Endothelial cell of umbilical vein (primary cell): ENCODE results near the gene SIRPB1. TPM values are rescaled to one million over a fixed set of nuclear protein-coding genes. Genes with fewer than 3 reads are reported as not detected.

ENCODE experiments used
- BruUV-seq: library from RNA; stranded (reverse); fragments of 400-500 nt; replicated peaks from 2 replicates; lab custom pipeline; 2021; lab: Mats Ljungman, UMichigan
- CTCF ChIA-PET: fragments of 300-600, 350-600 bp; sonication (Branson Sonifier 250); formaldehyde crosslinking; loops from one replicate; lab custom pipeline; 2021; ENCODE audit warnings: antibody characterized with exemption, inconsistent platforms; lab: Charles Lee
- POLR2A ChIA-PET: fragments of 300-600, 350-600 bp; sonication (Branson Sonifier 250); formaldehyde crosslinking; loops from one replicate; lab custom pipeline; 2021; ENCODE audit warnings: antibody characterized with exemption, inconsistent platforms; lab: Charles Lee
- DNase-seq: peaks from one replicate; pipeline ENCODE4 v3.0.0-alpha.2; 2011; ENCODE audit warnings: low read depth, low spot score
- FAIRE-seq: peaks from 2 replicates; lab custom pipeline; 2011; peaks lifted over from hg19 to GRCh38; lab: Jason Lieb, UNC
- H2AFZ ChIP-seq: 2 replicates; pipeline ENCODE4 v1.6.0; 2012; ENCODE audit warnings: low read depth, low read length, control low read depth, inconsistent platforms
- H3K27ac ChIP-seq: 2 replicates; pipeline ENCODE4 v1.5.1; 2011; ENCODE audit warnings: low read depth, mild to moderate bottlenecking, control low read depth, low read length, moderate library complexity; ENCODE audit not compliant: insufficient read depth
- H3K27me3 ChIP-seq, 2 experiments: 2 replicates each; pipeline versions ENCODE4 v1.6.0 to v1.6.1; 2011; ENCODE audit warnings: low read length in 2 of 2, mixed read lengths in 1 of 2; ENCODE audit not compliant: control insufficient read depth in 2 of 2, insufficient read depth in 2 of 2
- H3K36me3 ChIP-seq, 2 experiments: 2 replicates in 1 of 2; 3 replicates in 1 of 2; pipeline ENCODE4 v1.5.1; 2011; ENCODE audit warnings: low read length in 2 of 2, mild to moderate bottlenecking in 1 of 2, moderate library complexity in 1 of 2; ENCODE audit not compliant: control insufficient read depth in 2 of 2, insufficient read depth in 2 of 2; ENCODE audit errors: extremely low read depth in 1 of 2
- H3K4me1 ChIP-seq: 3 replicates; pipeline ENCODE4 v1.5.1; 2011; ENCODE audit warnings: mild to moderate bottlenecking, low read length; ENCODE audit not compliant: control insufficient read depth, insufficient read depth; ENCODE audit errors: extremely low read depth
- H3K4me2 ChIP-seq: 2 replicates; pipeline ENCODE4 v1.6.1; 2011; ENCODE audit warnings: low read length, control low read depth, mixed read lengths; ENCODE audit not compliant: insufficient read depth
- H3K4me3 ChIP-seq, 3 experiments: fragments of 200-600 bp in 1 of 3; sonication (generic), shearing (Covaris generic) in 1 of 3; replicated peaks in 1 of 3; 2 replicates each; pipeline ENCODE4 v1.5.1; 2011 to 2016; ENCODE audit warnings: control low read depth in 3 of 3, low read length in 3 of 3, mild to moderate bottlenecking in 2 of 3, inconsistent platforms in 1 of 3, low read depth in 1 of 3, moderate library complexity in 1 of 3; ENCODE audit not compliant: insufficient read depth in 1 of 3
- H3K79me2 ChIP-seq: 2 replicates; pipeline ENCODE4 v1.6.0; 2012; ENCODE audit warnings: low read length, inconsistent platforms; ENCODE audit not compliant: control insufficient read depth, insufficient read depth
- H3K9ac ChIP-seq: replicated peaks from 2 replicates; pipeline ENCODE3; 2011; ENCODE audit warnings: low read length, control low read depth; ENCODE audit not compliant: insufficient read depth; ENCODE audit errors: extremely low read depth
- H3K9me1 ChIP-seq: replicated peaks from 3 replicates; pipeline ENCODE4 v1.6.0; 2011; ENCODE audit warnings: mild to moderate bottlenecking, low read length; ENCODE audit not compliant: control insufficient read depth, insufficient read depth; ENCODE audit errors: extremely low read depth
- H3K9me3 ChIP-seq: replicated peaks from 2 replicates; pipeline ENCODE4 v1.5.1; 2012; ENCODE audit warnings: low read length, inconsistent platforms; ENCODE audit not compliant: control insufficient read depth, insufficient read depth
- H4K20me1 ChIP-seq: replicated peaks from 2 replicates; pipeline ENCODE3; 2011; ENCODE audit warnings: mild to moderate bottlenecking, low read length; ENCODE audit not compliant: control insufficient read depth, insufficient read depth; ENCODE audit errors: extremely low read depth
- FOS ChIP-seq: IDR thresholded peaks from 2 replicates; pipeline ENCODE4 v1.6.1; 2011; ENCODE audit warnings: mild to moderate bottlenecking, low read length, moderate library complexity, borderline replicate concordance; ENCODE audit not compliant: insufficient read depth
- GATA2 ChIP-seq: IDR thresholded peaks from 2 replicates; pipeline ENCODE4 v1.7.0; 2011; ENCODE audit warnings: low read depth, mild to moderate bottlenecking, moderate library complexity, mixed read lengths, low read length; ENCODE audit not compliant: insufficient read length, insufficient read depth
- JUN ChIP-seq: IDR thresholded peaks from 2 replicates; pipeline ENCODE4 v1.6.1; 2011; ENCODE audit warnings: borderline replicate concordance, low read depth; ENCODE audit not compliant: insufficient read length, insufficient read depth
- MYC ChIP-seq: IDR thresholded peaks from one replicate; pipeline ENCODE4 v1.6.1; 2011; ENCODE audit warnings: mild to moderate bottlenecking, low read depth, low read length
- POLR2A ChIP-seq: IDR thresholded peaks from 2 replicates; pipeline ENCODE4 v1.6.1; 2012; ENCODE audit warnings: low read depth, mild to moderate bottlenecking, control low read depth, low read length
- POLR2AphosphoS5 ChIP-seq: IDR thresholded peaks from 2 replicates; pipeline ENCODE4 v1.6.1; 2012; ENCODE audit warnings: low read depth, mild to moderate bottlenecking, control low read depth, low read length, moderate library complexity; ENCODE audit not compliant: insufficient read depth
- dilution Hi-C: fragments of 300-500 bp; cut with MboI; formaldehyde crosslinking; loops from one replicate; pipeline ENCODE4 v1.15.0; 2019; ENCODE audit warnings: low sequenced_read_pairs; ENCODE audit not compliant: extremely low pct_ligation_motif_present
- intact Hi-C: fragments of 100-400 bp; cut with micrococcal nuclease; formaldehyde crosslinking; loops from one replicate; pipeline ENCODE4 v1.10.0; 2022
- polyA plus RNA-seq, 4 experiments: library from polyadenylated mRNA; depleted of rRNA in 3 of 4; stranded (reverse) in 3 of 4; unstranded in 1 of 4; fragments of >200 nt; gene quantifications; 2 replicates each; pipeline versions ENCODE4 v1.2.1 to v1.2.3, GENCODE V29; 2011 to 2012; ENCODE audit warnings: missing spikeins in 1 of 4
- total RNA-seq: library from RNA; stranded (reverse); gene quantifications from 2 replicates; pipeline ENCODE4 v1.2.3, GENCODE V29; 2021
- TF ChIP-seq, protein P1 (sequence below), 2 donors: IDR thresholded peaks; 1 replicate in 1 of 2; 2 replicates in 1 of 2; pipeline ENCODE4 v1.5.1; 2011; ENCODE audit warnings: low read length in 2 of 2, mild to moderate bottlenecking in 2 of 2, moderate library complexity in 2 of 2, control low read depth in 1 of 2, inconsistent platforms in 1 of 2, low read depth in 1 of 2; ENCODE audit not compliant: insufficient read depth in 1 of 2; ENCODE audit errors: extremely low read depth in 1 of 2

The SIRPB1 gene
- total and polyA plus RNA-seq, 2 donors (not counting 3 experiments of a cell fraction or from before 2014, with no cell fraction given): 0.10 to 6.5 TPM

DNA sequence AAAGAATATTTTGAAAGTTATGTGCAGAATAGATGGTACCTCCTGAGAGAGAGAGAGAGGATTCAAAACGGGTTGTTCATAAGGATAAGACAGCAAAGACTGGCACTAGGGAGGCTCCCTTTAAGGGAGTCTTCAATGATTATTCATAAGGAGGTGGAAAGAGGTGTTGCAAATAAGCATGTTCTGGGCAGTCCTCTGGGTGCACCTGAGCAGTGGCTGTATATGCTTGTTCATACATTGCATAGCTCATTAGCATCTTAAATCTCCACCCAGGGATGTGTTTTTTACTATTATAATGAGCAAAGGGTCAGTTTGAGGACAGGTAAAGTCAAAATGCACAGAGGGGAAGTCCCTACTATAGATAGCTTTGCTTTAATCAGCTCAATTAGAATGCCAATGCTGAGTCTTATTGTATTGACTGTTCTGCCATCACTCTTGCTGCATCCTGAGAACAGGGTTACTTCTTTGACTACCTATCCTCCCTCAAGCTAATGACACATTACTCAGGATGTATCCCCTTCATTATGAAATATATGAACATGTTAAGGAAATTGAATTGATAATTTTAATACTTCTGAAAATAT, 47.8 kb upstream of the SIRPB1 start:
- no peak for DNase-seq
- CTCF ChIA-PET: interaction anchor here (1.2 to 1.5 kb wide), 2 partner anchors 109 to 164 kb away, joined by 3 to 5 read pairs; no protein-coding TSS in a partner anchor
- Histone ChIP-seq H4K20me1 (no peaks in the 10 kb centered on the region), H3K9me3 (no peaks in the 10 kb centered on the region), H3K79me2 (no peaks in the 10 kb centered on the region), H3K27me3 (peaks cover 0 to 4% of the 10 kb centered on the region in 2 experiments), H3K4me1 (no peaks in the 10 kb centered on the region), H3K27ac (no peak overlapping the region), H3K36me3 (no peaks in the 10 kb centered on the region), H3K9ac (no peak overlapping the region), H3K9me1 (no peaks in the 10 kb centered on the region), H2AFZ (no peak overlapping the region), H3K4me2 (no peak overlapping the region), H3K4me3 (no peak overlapping the region)
- POLR2A ChIA-PET: no interaction called here
- intact Hi-C loops (no loop called here), dilution Hi-C loops (no loop called here)
- BruUV-seq: no TSS peak
- TF ChIP-seq MYC (no peak), POLR2AphosphoS5 (no peak), JUN (no peak), FOS (no peak), GATA2 (no peak)
- FAIRE-seq: no peak

DNA sequence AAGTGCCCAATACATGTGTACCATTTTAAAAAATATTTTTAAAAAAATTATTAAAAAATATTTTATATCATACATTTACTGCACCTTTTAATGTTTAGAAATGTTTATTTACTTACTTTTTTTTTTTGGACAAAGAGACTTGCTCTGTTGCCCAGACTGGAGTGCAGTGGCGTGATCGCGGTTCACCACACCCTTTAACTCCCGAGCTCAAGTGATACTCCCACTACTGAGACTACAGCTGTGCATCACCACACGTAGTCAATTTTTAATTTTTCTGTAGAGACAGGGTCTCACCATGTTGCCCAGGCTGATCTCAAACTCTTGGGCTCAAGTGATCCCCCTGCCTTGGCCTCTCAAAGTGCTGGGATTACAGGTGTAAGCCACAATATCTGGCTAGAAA, 47.0 kb upstream of the SIRPB1 start:
- TF ChIP-seq, protein P1, sequence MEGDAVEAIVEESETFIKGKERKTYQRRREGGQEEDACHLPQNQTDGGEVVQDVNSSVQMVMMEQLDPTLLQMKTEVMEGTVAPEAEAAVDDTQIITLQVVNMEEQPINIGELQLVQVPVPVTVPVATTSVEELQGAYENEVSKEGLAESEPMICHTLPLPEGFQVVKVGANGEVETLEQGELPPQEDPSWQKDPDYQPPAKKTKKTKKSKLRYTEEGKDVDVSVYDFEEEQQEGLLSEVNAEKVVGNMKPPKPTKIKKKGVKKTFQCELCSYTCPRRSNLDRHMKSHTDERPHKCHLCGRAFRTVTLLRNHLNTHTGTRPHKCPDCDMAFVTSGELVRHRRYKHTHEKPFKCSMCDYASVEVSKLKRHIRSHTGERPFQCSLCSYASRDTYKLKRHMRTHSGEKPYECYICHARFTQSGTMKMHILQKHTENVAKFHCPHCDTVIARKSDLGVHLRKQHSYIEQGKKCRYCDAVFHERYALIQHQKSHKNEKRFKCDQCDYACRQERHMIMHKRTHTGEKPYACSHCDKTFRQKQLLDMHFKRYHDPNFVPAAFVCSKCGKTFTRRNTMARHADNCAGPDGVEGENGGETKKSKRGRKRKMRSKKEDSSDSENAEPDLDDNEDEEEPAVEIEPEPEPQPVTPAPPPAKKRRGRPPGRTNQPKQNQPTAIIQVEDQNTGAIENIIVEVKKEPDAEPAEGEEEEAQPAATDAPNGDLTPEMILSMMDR (IDR thresholded peaks at IDR 0.05; ENCODE audit: extremely low read depth in 1 of 2, insufficient read depth in 1 of 2, low read depth in 1 of 2, low read length in 2 of 2): no peak
- TF ChIP-seq JUN: no peak
- no peak for TF ChIP-seq POLR2A
- no peak for TF ChIP-seq FOS
- H3K9me1 ChIP-seq: no peaks in the 10 kb centered on the region
- dilution Hi-C loops (no loop called here), intact Hi-C loops (no loop called here)
- H3K27ac ChIP-seq: no peak overlapping the region
- ChIA-PET POLR2A (no interaction called here), CTCF (interaction anchor here (1.2 to 1.4 kb wide), 2 partner anchors 110 to 163 kb away, joined by 3 to 4 read pairs; no protein-coding TSS in a partner anchor)
- no peaks in the 10 kb centered on the region for H4K20me1 ChIP-seq
- no TSS peak for BruUV-seq
- no peak overlapping the region for H3K4me2 ChIP-seq
- peaks cover 0 to 4% of the 10 kb centered on the region in 2 experiments for H3K27me3 ChIP-seq
- H3K36me3 ChIP-seq: no peaks in the 10 kb centered on the region
- no peaks in the 10 kb centered on the region for H3K79me2 ChIP-seq
- no peak overlapping the region for H3K9ac ChIP-seq
- FAIRE-seq (no peak), DNase-seq (no peak)
- H3K4me3 ChIP-seq: no peak overlapping the region
- H3K4me1 ChIP-seq: no peaks in the 10 kb centered on the region
- no peaks in the 10 kb centered on the region for H3K9me3 ChIP-seq
- H2AFZ ChIP-seq: no peak overlapping the region
